GM18499 (cell line): Measurements from ENCODE around the gene AUTS2.

Experiments
- ATAC-seq: cut with Tn5 transposase; IDR thresholded peaks from one replicate; pipeline ENCODE4 v1.9.1; 2021; ENCODE audit warnings: moderate number of reproducible peaks; ENCODE audit not compliant: insufficient read depth, unreplicated experiment

AUTS2 gene

GRCh38 chr7:70523249-70523988 is 925.1 kb downstream of the AUTS2 start:
- ATAC-seq, result no peak

GRCh38 chr7:70523989-70524351 is 925.7 kb downstream of the AUTS2 start:
- no peak for ATAC-seq

- no peak for ATAC-seq
Observed at GRCh38 chr7:70525991-70526390, 927.7 kb downstream of the AUTS2 start.

GRCh38 chr7:70527520-70528115 is 929.3 kb downstream of the AUTS2 start:
- no peak for ATAC-seq

GRCh38 chr7:70529436-70529835 is 931.2 kb downstream of the AUTS2 start:
- ATAC-seq, result no peak

GRCh38 chr7:70529914-70530585 is 931.8 kb downstream of the AUTS2 start:
- ATAC-seq, result no peak

GRCh38 chr7:70533614-70534013 is 935.3 kb downstream of the AUTS2 start:
- ATAC-seq, result no peak

GRCh38 chr7:70539205-70539604 is 940.9 kb downstream of the AUTS2 start:
- ATAC-seq, result no peak

- no peak for ATAC-seq
Observed at GRCh38 chr7:70539617-70540016, 941.3 kb downstream of the AUTS2 start.

- ATAC-seq, result no peak
Observed at GRCh38 chr7:70540641-70541040, 942.4 kb downstream of the AUTS2 start.

- no peak for ATAC-seq
Observed at GRCh38 chr7:70542750-70543376, 944.6 kb downstream of the AUTS2 start.

GRCh38 chr7:70544016-70544415 is 945.7 kb downstream of the AUTS2 start:
- ATAC-seq, result no peak

GRCh38 chr7:70545214-70545613 is 946.9 kb downstream of the AUTS2 start:
- no peak for ATAC-seq

GRCh38 chr7:70552141-70552540 is 953.9 kb downstream of the AUTS2 start:
- no peak for ATAC-seq

GRCh38 chr7:70553364-70553763 is 955.1 kb downstream of the AUTS2 start:
- ATAC-seq, result no peak

- ATAC-seq, result no peak
Observed at GRCh38 chr7:70554646-70555045, 956.4 kb downstream of the AUTS2 start.

- no peak for ATAC-seq
Observed at GRCh38 chr7:70556761-70557160, 958.5 kb downstream of the AUTS2 start.

- ATAC-seq, result no peak
Observed at GRCh38 chr7:70557338-70557737, 959.1 kb downstream of the AUTS2 start.

- no peak for ATAC-seq
Observed at GRCh38 chr7:70559815-70560214, 961.5 kb downstream of the AUTS2 start.

GRCh38 chr7:70563960-70564359 is 965.7 kb downstream of the AUTS2 start:
- ATAC-seq, result no peak

GRCh38 chr7:70565721-70566370 is 967.6 kb downstream of the AUTS2 start:
- ATAC-seq, result no peak
